T-cell (primary cell): ENCODE data around the gene SYNM. TPM values are rescaled to one million over a fixed set of nuclear protein-coding genes. Genes with fewer than 3 reads are reported as not detected.

Experiments
- ATAC-seq, 4 experiments: fragments of 200-7000 bp in 3 of 4; fragments of 150-1000 bp in 1 of 4; cut with Tn5 transposase; replicated peaks in 1 of 4; 1 replicate in 3 of 4; 2 replicates in 1 of 4; pipeline ENCODE4 v1.10.0; 2021; ENCODE audit warnings: moderate library complexity in 3 of 4, mild to moderate bottlenecking in 2 of 4, moderate number of reproducible peaks in 1 of 4
- CTCF ChIA-PET, 2 donors: fragments of 300-600 bp; sonication (Branson Sonifier 250); formaldehyde crosslinking; loops; one replicate each; lab custom pipeline; 2022; ENCODE audit warnings: antibody characterized with exemption in 2 of 2; lab: Charles Lee
- POLR2A ChIA-PET, 2 donors: fragments of 300-600 bp; sonication (Branson Sonifier 250); formaldehyde crosslinking; loops; one replicate each; lab custom pipeline; 2022; ENCODE audit warnings: antibody characterized with exemption in 2 of 2; lab: Charles Lee
- DNase-seq, 35 experiments: peaks; one replicate each; pipeline versions ENCODE4 v3.0.0 to v3.0.0-alpha.2; 2013 to 2023
- H3K27ac ChIP-seq: one replicate; pipeline ENCODE4 v1.5.1; 2013; ENCODE audit warnings: low read length
- H3K27me3 ChIP-seq, 2 experiments: replicated peaks in 1 of 2; 1 replicate in 1 of 2; 2 replicates in 1 of 2; pipeline versions ENCODE4 v1.6.1 to v1.7.0; 2013; ENCODE audit warnings: low read length in 1 of 2, mixed read lengths in 1 of 2; ENCODE audit not compliant: control insufficient read depth in 2 of 2, insufficient read depth in 2 of 2; ENCODE audit errors: extremely low read depth in 1 of 2
- H3K36me3 ChIP-seq, 2 donors: 1 replicate in 1 of 2; 2 replicates in 1 of 2; pipeline versions ENCODE4 v1.6.1 to v1.7.0; 2013; ENCODE audit warnings: low read length in 1 of 2; ENCODE audit not compliant: control insufficient read depth in 2 of 2, insufficient read depth in 1 of 2; ENCODE audit errors: extremely low read depth in 1 of 2
- H3K4me1 ChIP-seq, 2 experiments: 1 replicate in 1 of 2; 2 replicates in 1 of 2; pipeline versions ENCODE4 v1.6.1 to v1.7.0; 2013; ENCODE audit warnings: low read length in 2 of 2, mixed read lengths in 1 of 2; ENCODE audit not compliant: insufficient read depth in 2 of 2, control insufficient read depth in 1 of 2; ENCODE audit errors: extremely low read depth in 1 of 2
- H3K4me3 ChIP-seq, 2 donors: 1 replicate in 1 of 2; 2 replicates in 1 of 2; pipeline versions ENCODE4 v1.5.1 to v1.7.0; 2013; ENCODE audit warnings: mild to moderate bottlenecking in 2 of 2, low read length in 1 of 2, moderate library complexity in 1 of 2; ENCODE audit not compliant: control insufficient read depth in 1 of 2; ENCODE audit errors: extremely low read depth in 1 of 2
- H3K9me3 ChIP-seq: 2 replicates; pipeline ENCODE4 v1.7.0; 2013
- H3K27ac Mint-ChIP-seq, 2 donors: one replicate each; pipeline ENCODE4 v1.8.0; 2020 to 2021; ENCODE audit warnings: mild to moderate bottlenecking in 2 of 2, mixed read lengths in 2 of 2
- H3K27me3 Mint-ChIP-seq, 2 donors: one replicate each; pipeline ENCODE4 v1.8.0; 2021 to 2022; ENCODE audit warnings: mixed read lengths in 2 of 2
- H3K36me3 Mint-ChIP-seq: one replicate; pipeline ENCODE4 v1.8.0; 2021; ENCODE audit warnings: mixed read lengths
- H3K4me1 Mint-ChIP-seq, 3 donors: one replicate each; pipeline ENCODE4 v1.8.0; 2020 to 2022; ENCODE audit warnings: mixed read lengths in 3 of 3, mild to moderate bottlenecking in 1 of 3
- H3K4me3 Mint-ChIP-seq, 3 donors: one replicate each; pipeline ENCODE4 v1.8.0; 2020 to 2022; ENCODE audit warnings: mild to moderate bottlenecking in 3 of 3, mixed read lengths in 3 of 3, moderate library complexity in 3 of 3
- H3K9me3 Mint-ChIP-seq, 3 donors: one replicate each; pipeline ENCODE4 v1.8.0; 2020 to 2022; ENCODE audit warnings: mixed read lengths in 3 of 3
- WGBS: methylation state at CpG from one replicate; pipeline ENCODE4 v1.1.5; 2013; ENCODE audit warnings: missing lambda C conversion rate; ENCODE audit not compliant: insufficient coverage; 5-methylcytosine and 5-hydroxymethylcytosine counted together
- total RNA-seq, 35 experiments: library from RNA in 6 of 35; stranded (reverse) in 6 of 35; fragments of 120-200 nt in 1 of 35; gene quantifications; one replicate each; pipeline versions ENCODE4 v1.2.1 to v1.2.4 and lab custom pipeline; 2013 to 2026

Gene SYNM
- total RNA-seq, 5 donors from 2014 or later (not counting 1 experiment from before 2014, with no cell fraction given) = 3.7 to 7.3 (median 4.2) TPM

DNA sequence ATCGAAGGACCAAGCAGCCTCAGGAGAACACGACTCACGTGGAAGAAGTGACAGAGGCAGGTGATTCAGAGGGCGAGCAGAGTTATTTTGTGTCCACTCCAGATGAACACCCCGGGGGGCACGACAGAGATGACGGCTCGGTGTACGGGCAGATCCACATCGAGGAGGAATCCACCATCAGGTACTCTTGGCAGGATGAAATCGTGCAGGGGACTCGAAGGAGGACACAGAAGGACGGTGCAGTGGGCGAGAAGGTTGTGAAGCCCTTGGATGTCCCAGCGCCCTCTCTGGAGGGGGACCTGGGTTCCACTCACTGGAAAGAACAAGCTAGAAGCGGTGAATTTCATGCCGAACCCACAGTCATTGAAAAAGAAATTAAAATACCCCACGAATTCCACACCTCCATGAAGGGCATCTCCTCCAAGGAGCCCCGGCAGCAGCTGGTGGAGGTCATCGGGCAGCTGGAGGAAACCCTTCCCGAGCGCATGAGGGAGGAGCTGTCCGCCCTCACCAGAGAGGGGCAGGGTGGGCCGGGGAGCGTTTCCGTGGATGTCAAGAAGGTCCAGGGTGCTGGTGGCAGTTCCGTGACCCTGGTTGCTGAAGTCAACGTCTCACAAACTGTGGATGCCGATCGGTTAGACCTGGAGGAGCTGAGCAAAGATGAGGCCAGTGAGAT, 26.0 kb downstream of the SYNM start:
- no peaks in the 10 kb centered on the region for H3K27me3 ChIP-seq
- WGBS = 86% methylated on average over 26 of the region's 30 CpGs
- CTCF ChIA-PET = no interaction called here
- no peak for DNase-seq
- no peak overlapping the region for H3K4me3 ChIP-seq
- H3K27ac ChIP-seq = no peak overlapping the region
- no peaks in the 10 kb centered on the region for H3K9me3 Mint-ChIP-seq
- no peaks in the 10 kb centered on the region for H3K4me1 Mint-ChIP-seq
- POLR2A ChIA-PET = no interaction called here
- peaks cover 0 to 3% of the 10 kb centered on the region in 2 donors for H3K36me3 ChIP-seq
- no peaks in the 10 kb centered on the region for H3K36me3 Mint-ChIP-seq
- H3K27ac Mint-ChIP-seq = no peak overlapping the region
- no peaks in the 10 kb centered on the region for H3K4me1 ChIP-seq
- H3K4me3 Mint-ChIP-seq = no peak overlapping the region
- H3K9me3 ChIP-seq = no peaks in the 10 kb centered on the region
- H3K27me3 Mint-ChIP-seq = no peaks in the 10 kb centered on the region
- no peak for ATAC-seq

DNA sequence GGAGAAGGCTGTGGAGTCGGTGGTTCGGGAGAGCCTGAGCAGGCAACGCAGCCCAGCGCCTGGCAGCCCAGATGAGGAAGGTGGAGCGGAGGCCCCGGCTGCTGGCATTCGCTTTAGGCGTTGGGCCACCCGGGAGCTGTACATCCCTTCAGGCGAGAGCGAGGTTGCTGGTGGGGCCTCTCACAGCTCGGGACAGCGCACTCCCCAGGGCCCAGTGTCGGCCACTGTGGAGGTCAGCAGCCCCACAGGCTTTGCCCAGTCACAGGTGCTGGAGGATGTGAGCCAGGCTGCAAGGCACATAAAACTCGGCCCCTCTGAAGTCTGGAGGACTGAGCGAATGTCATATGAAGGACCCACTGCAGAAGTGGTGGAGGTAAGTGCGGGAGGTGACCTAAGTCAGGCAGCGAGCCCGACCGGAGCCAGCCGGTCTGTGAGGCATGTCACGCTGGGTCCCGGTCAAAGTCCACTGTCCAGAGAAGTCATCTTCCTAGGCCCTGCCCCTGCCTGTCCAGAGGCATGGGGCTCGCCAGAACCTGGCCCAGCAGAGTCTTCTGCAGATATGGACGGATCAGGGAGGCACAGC, 26.7 kb downstream of the SYNM start:
- Histone ChIP-seq H3K27me3 (no peaks in the 10 kb centered on the region), H3K9me3 (no peaks in the 10 kb centered on the region), H3K4me3 (no peak overlapping the region), H3K4me1 (no peaks in the 10 kb centered on the region), H3K27ac (no peak overlapping the region), H3K36me3 (peaks cover 0 to 3% of the 10 kb centered on the region in 2 donors)
- Mint-ChIP-seq H3K4me3 (no peak overlapping the region), H3K4me1 (no peaks in the 10 kb centered on the region), H3K36me3 (no peaks in the 10 kb centered on the region), H3K27ac (no peak overlapping the region), H3K9me3 (no peaks in the 10 kb centered on the region), H3K27me3 (no peaks in the 10 kb centered on the region)
- POLR2A ChIA-PET = no interaction called here
- WGBS = 91% methylated on average over 14 of the region's 25 CpGs
- ATAC-seq (no peak), DNase-seq (no peak)
- CTCF ChIA-PET = no interaction called here

DNA sequence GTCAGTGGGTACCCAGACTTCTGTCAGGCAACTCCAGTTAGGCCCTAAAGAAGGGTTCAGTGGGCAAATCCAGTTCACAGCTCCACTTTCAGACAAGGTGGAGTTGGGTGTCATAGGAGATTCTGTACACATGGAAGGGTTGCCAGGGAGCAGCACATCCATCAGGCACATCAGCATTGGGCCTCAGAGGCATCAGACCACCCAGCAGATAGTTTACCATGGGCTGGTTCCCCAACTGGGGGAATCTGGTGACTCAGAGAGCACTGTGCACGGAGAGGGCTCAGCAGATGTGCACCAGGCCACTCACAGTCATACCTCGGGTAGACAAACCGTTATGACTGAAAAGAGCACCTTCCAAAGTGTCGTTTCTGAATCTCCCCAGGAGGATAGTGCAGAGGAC, 27.2 kb downstream of the SYNM start:
- ATAC-seq = no peak
- 88% methylated on average over 4 of the region's 4 CpGs for WGBS
- ChIA-PET POLR2A (no interaction called here), CTCF (no interaction called here)
- H3K4me1 ChIP-seq = no peaks in the 10 kb centered on the region
- no peaks in the 10 kb centered on the region for H3K27me3 Mint-ChIP-seq
- no peaks in the 10 kb centered on the region for H3K9me3 Mint-ChIP-seq
- H3K4me3 ChIP-seq = no peak overlapping the region
- no peak overlapping the region for H3K27ac Mint-ChIP-seq
- H3K4me3 Mint-ChIP-seq = no peak overlapping the region
- peaks cover 0 to 3% of the 10 kb centered on the region in 2 donors for H3K36me3 ChIP-seq
- H3K9me3 ChIP-seq = no peaks in the 10 kb centered on the region
- no peaks in the 10 kb centered on the region for H3K4me1 Mint-ChIP-seq
- no peak overlapping the region for H3K27ac ChIP-seq
- H3K36me3 Mint-ChIP-seq = no peaks in the 10 kb centered on the region
- no peaks in the 10 kb centered on the region for H3K27me3 ChIP-seq
- no peak for DNase-seq

DNA sequence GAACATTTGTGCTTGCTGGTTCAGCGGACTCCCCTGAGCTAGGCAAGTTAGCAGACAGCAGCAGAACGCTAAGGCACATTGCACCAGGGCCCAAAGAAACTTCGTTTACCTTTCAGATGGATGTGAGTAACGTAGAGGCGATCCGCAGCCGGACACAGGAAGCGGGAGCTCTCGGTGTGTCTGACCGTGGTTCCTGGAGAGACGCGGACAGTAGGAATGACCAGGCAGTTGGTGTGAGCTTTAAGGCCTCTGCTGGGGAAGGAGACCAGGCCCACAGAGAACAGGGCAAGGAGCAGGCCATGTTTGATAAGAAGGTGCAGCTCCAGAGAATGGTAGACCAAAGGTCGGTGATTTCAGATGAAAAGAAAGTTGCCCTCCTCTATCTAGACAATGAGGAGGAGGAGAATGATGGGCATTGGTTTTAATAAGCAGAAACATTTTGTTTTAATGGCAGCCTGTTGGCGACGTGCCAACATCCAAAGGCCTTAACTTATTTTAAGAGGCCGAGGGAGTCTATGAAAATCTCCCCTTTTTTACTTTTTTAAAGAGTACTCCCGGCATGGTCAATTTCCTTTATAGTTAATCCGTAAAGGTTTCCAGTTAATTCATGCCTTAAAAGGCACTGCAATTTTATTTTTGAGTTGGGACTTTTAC, 27.9 kb downstream of the SYNM start:
- peaks cover 0 to 3% of the 10 kb centered on the region in 2 donors for H3K36me3 ChIP-seq
- H3K36me3 Mint-ChIP-seq = no peaks in the 10 kb centered on the region
- no peak overlapping the region for H3K27ac ChIP-seq
- no peaks in the 10 kb centered on the region for H3K27me3 ChIP-seq
- H3K4me1 Mint-ChIP-seq = no peaks in the 10 kb centered on the region
- H3K4me3 Mint-ChIP-seq = no peak overlapping the region
- H3K9me3 ChIP-seq = no peaks in the 10 kb centered on the region
- no peak overlapping the region for H3K27ac Mint-ChIP-seq
- H3K9me3 Mint-ChIP-seq = no peaks in the 10 kb centered on the region
- no peaks in the 10 kb centered on the region for H3K27me3 Mint-ChIP-seq
- 90% methylated on average over 14 of the region's 18 CpGs for WGBS
- CTCF ChIA-PET = interaction anchor here in 1 of 2 donors (0.6 kb wide), 1 partner anchor 44 kb away, joined by 7 read pairs; no protein-coding TSS in a partner anchor
- H3K4me3 ChIP-seq = no peak overlapping the region
- ATAC-seq = no peak
- no peak for DNase-seq
- POLR2A ChIA-PET = no interaction called here
- no peaks in the 10 kb centered on the region for H3K4me1 ChIP-seq

DNA sequence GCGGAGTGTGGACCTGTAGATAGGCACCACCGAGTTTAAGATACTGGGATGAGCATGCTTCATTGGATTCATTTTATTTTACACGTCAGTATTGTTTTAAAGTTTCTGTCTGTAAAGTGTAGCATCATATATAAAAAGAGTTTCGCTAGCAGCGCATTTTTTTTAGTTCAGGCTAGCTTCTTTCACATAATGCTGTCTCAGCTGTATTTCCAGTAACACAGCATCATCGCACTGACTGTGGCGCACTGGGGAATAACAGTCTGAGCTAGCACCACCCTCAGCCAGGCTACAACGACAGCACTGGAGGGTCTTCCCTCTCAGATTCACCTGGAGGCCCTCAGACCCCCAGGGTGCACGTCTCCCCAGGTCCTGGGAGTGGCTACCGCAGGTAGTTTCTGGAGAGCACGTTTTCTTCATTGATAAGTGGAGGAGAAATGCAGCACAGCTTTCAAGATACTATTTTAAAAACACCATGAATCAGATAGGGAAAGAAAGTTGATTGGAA, 29.5 kb downstream of the SYNM start:
- CTCF ChIA-PET = no interaction called here
- Histone ChIP-seq H3K27me3 (peaks cover 0 to 2% of the 10 kb centered on the region in 2 experiments), H3K36me3 (peaks cover 0 to 3% of the 10 kb centered on the region in 2 donors), H3K4me3 (no peak overlapping the region), H3K4me1 (no peaks in the 10 kb centered on the region), H3K9me3 (no peaks in the 10 kb centered on the region), H3K27ac (no peak overlapping the region)
- DNase-seq (no peak), ATAC-seq (no peak)
- WGBS = 86% methylated on average over 4 of the region's 11 CpGs
- POLR2A ChIA-PET = no interaction called here
- Mint-ChIP-seq H3K9me3 (no peaks in the 10 kb centered on the region), H3K27me3 (no peaks in the 10 kb centered on the region), H3K4me3 (no peak overlapping the region), H3K4me1 (no peaks in the 10 kb centered on the region), H3K27ac (no peak overlapping the region), H3K36me3 (no peaks in the 10 kb centered on the region)

DNA sequence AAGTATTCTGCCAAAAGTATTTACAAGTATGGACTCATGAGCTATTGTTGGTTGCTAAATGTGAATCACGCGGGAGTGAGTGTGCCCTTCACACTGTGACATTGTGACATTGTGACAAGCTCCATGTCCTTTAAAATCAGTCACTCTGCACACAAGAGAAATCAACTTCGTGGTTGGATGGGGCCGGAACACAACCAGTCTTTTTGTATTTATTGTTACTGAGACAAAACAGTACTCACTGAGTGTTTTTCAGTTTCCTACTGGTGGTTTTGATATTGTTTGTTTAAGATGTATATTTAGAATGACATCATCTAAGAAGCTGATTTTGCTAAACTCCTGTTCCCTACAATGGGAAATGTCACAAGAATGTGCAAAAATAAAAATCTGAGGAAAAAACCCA, 30.3 kb downstream of the SYNM start:
- ATAC-seq (no peak), DNase-seq (no peak)
- H3K27ac Mint-ChIP-seq = no peak overlapping the region
- H3K4me1 ChIP-seq = no peaks in the 10 kb centered on the region
- H3K4me3 ChIP-seq = no peak overlapping the region
- H3K9me3 ChIP-seq = no peaks in the 10 kb centered on the region
- WGBS = no CpG with 5 or more reads among the region's 4 CpGs
- H3K36me3 ChIP-seq = peaks cover 0 to 3% of the 10 kb centered on the region in 2 donors
- H3K27me3 Mint-ChIP-seq = no peaks in the 10 kb centered on the region
- POLR2A ChIA-PET = no interaction called here
- H3K27ac ChIP-seq = no peak overlapping the region
- no peaks in the 10 kb centered on the region for H3K9me3 Mint-ChIP-seq
- CTCF ChIA-PET = no interaction called here
- no peaks in the 10 kb centered on the region for H3K36me3 Mint-ChIP-seq
- no peaks in the 10 kb centered on the region for H3K4me1 Mint-ChIP-seq
- H3K27me3 ChIP-seq = peaks cover 0 to 2% of the 10 kb centered on the region in 2 experiments
- H3K4me3 Mint-ChIP-seq = no peak overlapping the region
